DLD1 (cell line): Measurements from ENCODE around the gene HNRNPA1.
"Not testable (repeated sequence)": the region's sequence is repeated elsewhere in the genome, so short reads cannot be mapped to it uniquely, and the experiment has no call there.

Experiments used
- in situ Hi-C: cut with HindIII; loops from 2 replicates; pipeline ENCODE4 v1.10.0; 2017; ENCODE audit warnings: low sequenced_read_pairs

The HNRNPA1 gene

DNA sequence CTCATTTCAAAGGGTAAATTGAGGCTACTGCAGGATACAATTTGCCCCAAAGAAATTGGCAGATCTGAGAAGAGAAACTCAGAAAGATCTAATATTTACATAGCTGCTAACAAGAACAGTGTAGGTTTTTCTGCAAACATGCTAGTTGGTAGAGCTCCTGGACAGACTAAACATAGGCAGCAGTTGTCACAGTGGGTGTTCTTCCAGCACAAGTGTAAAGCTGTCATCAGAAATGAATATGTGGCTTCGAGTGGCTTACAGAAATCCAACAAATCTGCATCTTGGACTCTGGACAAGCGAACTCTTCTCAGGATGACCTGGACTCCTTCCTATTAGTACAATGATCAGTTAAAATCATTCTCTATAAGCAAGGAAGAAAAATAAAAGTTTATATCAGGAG is 6.5 kb upstream of the HNRNPA1 start:
- in situ Hi-C loops, result no loop called here

DNA sequence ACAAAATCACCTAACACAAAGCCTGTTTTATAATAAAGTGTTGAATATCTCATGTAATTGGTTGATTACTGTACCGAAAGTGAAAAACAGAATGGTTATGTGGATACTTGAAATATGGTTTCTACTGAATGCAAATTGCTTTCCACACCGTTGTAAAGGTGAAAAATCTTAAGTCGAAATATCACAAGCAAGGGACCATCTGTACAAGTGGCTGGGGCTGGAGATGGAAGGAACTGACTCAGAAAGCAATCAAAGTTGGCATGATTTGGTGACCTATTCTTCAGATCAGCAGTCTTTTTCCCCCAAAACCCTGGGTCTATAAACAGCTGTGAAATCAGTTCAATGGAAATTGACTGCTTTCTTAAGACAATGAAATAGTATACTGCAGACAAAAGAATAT is 4.2 kb upstream of the HNRNPA1 start:
- in situ Hi-C loops, result no loop called here

DNA sequence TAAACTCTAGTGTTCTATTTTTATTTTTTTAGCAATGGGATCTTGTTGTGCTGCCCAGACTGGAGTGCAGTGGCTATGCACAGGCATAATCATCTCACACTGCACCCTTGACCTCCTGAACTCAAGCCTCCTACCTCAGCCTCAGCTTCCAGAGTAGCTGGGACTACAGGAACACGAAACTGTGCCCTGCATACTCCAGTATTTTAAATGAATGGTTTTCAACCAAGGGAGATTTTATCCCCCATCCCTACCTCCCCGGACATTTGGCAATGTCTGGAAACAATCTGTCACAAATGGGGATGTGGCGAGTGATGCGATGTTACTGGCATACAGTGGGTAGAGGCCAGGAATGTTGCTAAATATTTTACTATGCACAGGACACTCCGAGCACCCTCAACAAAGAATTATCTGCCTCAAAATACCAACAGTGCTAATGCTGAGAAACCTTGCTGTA is 2.7 kb upstream of the HNRNPA1 start:
- in situ Hi-C loops, result no loop called here

DNA sequence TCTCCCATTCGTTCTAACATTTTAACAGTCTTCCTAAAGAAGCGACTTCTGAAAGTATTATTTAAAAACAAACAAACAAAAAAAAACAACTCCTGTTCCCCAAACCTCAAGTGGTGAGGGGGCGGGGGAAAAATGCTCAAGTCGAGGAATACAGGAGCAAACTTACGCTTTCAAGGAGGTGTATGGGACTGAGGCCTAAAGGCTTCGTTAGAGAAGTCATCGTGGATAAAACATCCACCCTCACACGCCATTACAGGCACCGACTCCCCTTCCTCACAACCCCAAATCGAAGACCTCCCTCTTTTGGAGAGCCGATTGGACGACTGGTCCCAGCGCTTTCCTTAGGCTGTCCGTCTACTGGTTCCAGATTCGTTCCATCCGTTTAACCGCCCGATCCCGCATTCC is 1.3 kb upstream of the HNRNPA1 start:
- in situ Hi-C loops, result no loop called here

DNA sequence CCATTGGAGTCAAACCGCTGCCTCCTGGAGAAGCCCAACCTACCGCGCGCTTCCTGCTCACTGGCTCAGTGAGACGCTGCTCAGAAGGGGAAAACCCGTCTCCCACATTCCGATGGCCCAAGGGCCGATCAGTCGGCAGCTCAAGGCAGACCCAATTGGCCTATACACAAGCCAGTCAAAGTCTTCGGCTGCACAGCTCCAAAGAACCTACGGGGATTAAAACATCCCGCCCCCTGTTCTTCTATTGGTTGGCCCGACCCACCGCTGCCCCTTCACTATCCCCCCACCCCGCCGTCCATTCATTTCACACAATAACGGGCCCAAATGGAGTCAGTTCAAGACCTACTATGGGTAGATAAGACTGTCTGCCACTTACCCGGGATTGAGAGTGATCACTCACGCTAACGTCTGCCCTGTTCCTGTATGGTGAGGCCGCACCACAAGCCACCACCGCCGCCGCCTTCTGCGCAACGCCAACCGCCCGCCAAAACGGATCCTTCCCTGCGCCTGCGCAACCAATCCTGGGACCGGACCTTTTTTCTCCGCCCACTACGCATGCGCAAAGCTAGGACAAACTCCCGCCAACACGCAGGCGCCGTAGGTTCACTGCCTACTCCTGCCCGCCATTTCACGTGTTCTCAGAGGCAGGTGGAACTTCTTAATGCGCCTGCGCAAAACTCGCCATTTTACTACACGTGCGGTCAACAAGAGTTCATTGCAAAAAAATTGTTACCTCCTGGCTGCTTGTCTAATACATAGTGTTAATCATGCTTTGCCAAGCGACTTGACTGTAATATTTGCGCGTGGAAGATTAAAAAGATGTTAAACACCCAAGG is 676 bp upstream of the HNRNPA1 start, which contains the start of gene CBX5:
CBX5 (minus strand) TSS at position 491 of the 836 bp plus-strand sequence. CDS start 22,472 bp downstream, outside the sequence.
- in situ Hi-C loops, result no loop called here

DNA sequence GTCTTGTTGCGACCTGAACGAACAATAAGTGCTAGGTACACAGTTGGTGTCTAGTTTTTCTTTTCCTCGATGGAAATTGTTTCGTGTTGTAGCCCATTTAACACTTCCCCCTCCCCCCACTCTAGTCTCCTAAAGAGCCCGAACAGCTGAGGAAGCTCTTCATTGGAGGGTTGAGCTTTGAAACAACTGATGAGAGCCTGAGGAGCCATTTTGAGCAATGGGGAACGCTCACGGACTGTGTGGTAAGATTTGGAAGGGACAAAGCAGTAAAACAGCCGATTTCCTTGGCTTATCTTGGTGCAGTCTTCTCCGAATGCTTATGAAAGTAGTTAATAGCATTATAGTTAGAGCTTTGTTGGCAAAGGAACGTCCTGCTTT is 724 bp downstream of the HNRNPA1 start:
- in situ Hi-C loops, result not testable (repeated sequence)

DNA sequence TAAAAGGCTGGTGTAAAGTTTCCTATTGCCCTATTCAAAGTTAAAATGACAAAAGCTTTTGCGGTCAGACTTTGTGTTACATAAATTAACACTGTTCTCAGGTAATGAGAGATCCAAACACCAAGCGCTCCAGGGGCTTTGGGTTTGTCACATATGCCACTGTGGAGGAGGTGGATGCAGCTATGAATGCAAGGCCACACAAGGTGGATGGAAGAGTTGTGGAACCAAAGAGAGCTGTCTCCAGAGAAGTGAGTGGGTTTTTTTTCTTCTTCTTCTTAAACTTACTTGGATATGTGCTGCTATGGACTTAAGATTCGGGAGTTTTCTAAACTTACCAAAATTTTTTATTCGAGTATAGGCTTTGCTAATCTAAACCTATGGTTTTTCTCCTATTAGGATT is 1.2 kb downstream of the HNRNPA1 start:
- in situ Hi-C loops, result not testable (repeated sequence)

DNA sequence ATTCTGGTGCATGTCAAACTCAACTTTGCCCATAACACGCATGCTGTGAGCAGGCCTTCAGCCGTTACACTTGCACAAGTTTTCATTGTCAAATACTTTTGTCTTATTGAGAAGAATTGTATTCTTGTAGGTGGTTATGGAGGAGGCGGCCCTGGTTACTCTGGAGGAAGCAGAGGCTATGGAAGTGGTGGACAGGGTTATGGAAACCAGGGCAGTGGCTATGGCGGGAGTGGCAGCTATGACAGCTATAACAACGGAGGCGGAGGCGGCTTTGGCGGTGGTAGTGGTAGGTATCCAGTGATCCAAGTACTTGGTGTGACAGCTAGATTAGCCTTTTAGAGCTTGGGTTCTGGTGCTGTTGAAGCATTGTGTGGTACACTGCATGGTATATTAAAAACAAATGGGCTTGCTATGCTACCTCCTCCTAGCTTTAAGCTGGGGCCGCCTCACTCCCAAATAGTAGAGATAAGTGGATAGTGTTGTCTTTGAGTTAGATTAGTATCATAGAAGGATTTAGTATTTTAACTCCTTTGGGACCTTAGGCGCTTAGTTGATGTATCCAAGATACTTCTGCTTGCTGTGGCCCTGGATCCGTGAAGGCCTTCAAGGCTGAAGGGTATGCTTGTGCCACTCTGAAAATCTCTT is 2.5 kb downstream of the HNRNPA1 start:
- in situ Hi-C loops, result no loop called here

DNA sequence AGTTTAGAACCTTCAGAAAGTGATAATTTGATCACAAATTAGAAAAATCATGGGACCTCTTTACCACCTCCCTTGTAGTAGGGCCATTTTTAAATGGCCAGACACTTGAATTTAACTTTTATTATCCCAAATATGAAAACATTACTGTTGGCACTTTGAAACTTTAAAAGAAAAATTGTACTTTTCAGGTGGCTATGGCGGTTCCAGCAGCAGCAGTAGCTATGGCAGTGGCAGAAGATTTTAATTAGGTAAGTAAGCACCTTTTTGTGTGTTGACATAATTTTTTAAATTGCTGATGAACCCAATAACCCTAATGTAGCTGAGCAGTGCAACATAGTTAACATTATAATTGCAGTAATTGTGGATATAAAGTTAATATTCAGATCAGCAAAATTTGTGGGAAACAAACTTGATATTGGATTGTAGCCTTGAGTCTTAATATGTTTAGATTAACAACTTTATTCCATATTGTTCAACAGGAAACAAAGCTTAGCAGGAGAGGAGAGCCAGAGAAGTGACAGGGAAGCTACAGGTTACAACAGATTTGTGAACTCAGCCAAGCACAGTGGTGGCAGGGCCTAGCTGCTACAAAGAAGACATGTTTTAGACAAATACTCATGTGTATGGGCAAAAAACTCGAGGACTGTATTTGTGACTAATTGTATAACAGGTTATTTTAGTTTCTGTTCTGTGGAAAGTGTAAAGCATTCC is 3.7 kb downstream of the HNRNPA1 start:
- in situ Hi-C loops, result not testable (repeated sequence)

DNA sequence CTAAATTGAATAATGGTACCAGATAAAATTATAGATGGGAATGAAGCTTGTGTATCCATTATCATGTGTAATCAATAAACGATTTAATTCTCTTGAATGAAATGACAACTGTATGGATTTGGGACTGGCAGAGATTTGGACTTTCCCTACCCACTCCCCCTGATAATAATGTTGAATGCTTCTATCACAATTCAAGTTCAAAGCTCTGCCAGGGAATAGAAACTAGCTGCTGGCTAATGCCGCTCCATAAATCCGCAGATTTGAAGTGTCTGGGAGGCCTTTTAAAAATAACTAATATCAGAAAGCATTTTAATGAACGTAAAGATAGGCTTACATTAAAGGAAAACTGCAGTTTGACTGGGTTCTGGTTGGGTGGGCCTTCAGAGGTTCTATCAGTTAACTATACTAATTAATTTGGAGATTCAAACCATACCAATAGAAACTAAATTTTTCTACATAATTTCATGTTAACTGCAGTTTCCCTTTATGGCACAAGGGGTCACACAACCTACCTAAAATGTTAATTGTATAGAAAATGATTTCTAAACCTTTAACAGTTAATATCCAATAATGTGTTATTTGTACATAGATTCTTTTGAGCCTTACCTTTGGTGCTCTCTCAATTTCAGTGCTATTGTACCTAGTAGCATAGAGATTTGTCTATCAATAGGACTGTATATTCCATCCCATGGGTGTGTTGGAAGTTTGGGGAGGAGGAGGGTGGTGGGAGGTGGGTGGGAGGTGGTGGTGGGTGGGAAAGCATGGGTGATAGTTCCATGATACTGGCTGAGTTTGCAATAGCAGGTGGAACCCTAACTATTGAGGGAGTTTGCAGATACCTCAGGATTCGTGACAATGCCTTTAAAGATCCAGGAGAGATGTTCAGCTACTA is 4.9 kb downstream of the HNRNPA1 start:
- in situ Hi-C loops, result no loop called here

DNA sequence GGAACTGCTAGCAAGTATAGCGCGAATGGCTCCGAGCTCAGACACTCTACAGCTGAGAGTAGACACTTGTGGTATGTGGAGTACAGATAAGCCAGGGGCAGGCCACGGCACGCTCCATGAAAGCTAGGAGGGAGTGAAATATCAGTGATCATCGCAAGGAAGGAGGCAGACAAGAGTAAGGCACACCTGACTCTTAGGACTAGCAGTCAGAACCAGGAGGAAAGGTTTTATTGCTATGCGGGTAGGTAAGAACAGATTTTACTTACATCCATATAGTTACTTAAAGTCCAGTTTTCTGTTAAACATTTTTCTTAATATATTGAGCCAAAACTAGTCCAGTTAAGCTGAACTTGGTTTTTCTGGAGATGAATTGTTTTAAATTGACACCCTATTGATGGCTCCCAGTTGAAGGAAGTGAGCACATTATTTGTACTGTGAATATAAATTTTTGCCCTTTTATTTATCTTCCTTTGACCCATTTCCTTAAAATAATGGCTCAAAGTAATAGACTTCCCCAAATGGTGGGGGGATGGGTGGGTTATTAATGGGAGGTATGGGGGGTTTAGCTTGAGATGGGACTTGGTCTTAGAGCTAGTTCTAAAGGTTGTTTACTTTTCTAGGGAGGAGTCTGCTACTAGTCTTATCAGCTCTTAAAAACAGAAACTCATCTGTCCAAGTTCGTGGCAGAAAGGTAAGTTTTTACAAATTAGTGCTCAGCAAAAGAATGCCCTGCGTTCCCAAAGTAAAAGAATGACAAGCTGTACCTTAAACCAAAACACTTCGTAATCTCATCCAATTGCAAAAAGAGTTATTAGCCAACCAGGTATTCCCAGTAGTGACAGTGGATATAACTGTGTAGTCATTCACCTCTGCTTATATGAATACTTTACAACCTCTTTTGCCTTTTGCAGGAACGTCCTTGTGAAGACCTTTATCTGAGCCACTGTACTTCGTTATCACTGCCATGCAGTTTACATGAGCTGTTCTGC is 5.8 kb downstream of the HNRNPA1 start:
- in situ Hi-C loops, result no loop called here

DNA sequence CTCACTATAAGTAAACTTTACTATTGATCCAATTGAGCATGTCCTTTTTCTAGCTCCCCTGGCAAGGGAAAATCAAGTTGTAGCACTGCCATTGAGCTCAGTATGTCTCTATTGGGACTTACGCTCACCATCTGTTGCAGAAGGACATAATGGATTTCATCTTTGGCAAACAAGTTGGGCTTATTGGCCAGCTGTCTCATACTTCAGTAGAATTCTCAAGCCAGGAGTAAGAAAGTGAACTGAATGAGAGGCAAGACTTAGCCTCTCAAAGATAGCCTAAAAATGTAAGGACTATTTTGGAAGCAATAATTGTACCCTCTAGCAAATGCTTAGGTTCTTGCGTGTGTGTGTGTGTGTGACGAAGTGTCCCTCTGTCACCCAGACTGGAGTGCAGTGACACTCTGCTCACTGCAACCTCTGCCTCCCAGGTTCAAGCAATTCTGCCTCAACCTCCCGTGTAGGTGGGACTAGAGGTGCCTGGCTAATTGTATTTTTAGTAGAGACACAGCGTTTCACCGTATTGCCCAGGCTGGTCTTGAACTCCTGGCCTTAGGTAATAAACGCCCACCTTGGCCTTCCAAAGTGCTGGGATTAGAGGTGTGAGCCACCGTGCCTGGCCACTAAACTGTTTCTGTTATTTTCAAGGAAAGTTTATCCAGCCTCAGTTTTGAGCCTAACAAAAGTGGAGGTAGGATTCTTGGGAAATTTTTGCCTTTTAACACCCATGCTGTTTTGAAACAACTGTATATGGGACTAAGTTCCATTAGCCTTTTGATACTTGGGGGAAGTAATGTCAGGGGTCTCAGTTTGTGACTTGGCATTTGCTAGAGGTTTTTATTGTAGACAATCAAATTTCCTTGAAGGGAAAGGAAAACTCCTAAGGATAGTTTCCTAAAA is 7.0 kb downstream of the HNRNPA1 start:
- in situ Hi-C loops, result no loop called here

DNA sequence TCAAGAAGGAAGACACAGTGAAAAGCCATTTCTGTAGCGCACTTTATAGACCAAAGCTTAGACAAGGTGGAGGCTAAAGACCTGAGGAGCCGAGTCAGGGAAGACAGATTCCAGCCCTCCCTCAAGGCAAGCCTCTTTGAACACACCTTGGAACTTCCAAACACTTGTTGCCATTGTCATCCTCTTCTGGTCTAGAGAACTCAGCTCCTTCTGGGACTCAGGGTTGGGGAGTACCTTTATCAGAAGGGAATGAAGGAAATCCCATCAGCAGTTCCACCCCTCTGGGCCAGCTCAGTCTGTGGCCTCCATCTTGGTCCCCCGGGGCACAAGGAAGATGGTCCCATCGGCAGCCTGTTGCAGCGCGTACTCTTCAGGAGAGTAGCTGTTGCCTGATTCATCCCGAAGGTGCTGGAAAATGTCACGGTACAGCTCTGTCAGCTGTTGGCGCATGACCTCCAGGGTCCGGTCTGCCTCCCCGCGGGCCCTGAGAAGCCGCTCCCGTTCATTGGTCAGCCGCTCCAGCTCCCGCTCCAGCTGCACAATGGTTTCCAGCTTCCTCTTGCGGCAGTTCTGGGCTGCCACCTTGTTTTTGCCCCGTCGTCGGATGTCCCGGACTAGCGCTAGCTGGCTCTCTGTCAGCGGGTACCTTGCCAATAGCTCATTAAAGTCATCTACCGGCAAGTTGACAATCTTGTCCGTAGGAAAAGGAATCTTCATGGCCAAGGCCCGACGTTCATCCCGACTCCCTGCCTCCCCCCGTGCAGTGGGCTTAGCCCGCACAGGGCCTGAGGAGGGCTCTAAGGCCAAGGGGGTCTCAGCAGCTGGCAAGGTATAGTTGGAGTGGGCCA is 11.8 kb downstream of the HNRNPA1 start:
- in situ Hi-C loops, result no loop called here

DNA sequence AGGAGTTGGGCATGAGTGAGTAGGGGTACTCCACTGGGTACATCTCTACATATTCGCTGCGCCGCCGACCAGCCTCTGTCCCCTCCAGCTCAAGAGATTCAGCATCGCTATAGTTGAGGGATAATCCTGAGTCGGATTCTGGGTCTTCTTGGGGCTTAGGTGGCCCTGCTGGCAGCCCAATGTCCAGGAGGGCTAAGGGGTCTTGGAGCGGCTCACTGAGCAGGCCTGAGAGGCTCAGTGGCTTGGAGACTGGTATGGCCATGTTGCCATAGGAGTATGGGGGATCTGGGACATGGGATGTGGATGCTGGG is 12.4 kb downstream of the HNRNPA1 start:
- in situ Hi-C loops, result no loop called here

DNA sequence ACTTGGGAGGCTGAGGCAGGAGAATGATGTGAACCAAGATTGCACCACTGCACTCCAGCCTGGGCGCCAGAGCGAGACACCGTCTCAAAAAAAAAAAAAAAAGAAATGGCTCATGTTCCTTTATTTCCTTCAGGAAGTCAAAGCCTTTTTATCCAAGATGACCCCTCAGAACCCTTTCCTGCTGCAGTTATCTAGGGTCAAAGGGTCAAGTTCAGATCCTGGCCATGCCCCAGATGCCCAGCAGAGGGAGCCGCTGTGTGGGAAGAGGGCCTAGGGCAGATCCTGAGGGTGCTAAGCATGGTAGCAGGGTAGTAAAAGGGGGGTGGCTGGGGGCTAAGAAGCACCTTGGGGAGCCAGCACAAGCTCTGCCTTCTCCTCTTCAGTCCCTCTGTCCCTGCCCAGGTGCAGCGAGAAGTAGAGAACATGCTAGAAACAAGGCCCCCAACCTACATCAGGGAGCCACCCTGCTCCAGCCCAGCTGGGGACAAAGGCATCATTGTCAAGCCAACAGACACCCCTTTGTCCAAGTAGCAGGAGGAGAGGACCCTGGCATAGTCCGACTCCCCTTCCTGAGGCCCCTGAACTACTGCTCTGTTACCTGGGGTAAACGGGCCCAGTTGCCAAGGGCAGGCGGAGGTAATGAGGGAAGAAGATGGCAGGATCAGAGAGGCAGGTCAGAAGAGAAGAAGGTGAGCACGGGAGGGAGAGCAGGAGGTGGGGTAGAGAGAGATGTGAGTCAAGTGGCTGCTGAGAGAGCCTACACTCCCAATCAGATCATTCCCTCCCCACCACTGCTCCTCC is 13.8 kb downstream of the HNRNPA1 start:
- in situ Hi-C loops, result no loop called here

DNA sequence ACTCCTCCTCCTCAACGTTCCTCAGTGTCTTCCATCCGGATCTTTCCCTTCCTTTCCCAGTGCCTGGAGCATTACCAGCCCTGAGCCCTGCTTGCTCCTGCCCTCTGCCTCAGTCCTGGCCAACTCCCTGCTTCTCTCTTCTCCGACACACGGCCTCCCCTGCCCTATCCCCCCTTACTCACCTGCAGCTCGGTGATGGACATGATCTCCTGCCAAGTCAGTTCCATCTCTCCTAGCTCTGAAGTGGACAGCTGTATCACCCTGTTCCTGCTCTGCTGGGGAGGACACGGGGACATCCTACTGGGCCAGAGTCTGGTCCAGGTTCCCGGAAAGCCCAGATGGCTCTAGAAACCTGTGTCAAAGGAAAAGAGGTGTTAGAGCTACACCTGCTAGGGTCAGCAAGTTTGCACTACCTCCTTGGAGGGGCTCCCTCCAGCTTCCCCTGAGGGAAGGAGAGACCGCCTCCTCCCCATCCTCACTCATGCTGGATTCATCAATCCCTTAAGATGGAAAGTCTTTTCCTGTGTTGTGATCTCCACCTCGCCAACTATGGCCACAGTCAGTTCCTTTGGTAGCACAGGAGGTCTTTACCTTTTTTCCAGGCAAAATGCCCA is 14.5 kb downstream of the HNRNPA1 start:
- in situ Hi-C loops, result no loop called here
